ENCODE data around the gene FAM229B. TPM values are rescaled to one million over a fixed set of nuclear protein-coding genes. Genes with fewer than 3 reads are reported as not detected.

FAM229B gene
- total RNA-seq, 1 experiment from 2014 or later, result 12.3 TPM

DNA sequence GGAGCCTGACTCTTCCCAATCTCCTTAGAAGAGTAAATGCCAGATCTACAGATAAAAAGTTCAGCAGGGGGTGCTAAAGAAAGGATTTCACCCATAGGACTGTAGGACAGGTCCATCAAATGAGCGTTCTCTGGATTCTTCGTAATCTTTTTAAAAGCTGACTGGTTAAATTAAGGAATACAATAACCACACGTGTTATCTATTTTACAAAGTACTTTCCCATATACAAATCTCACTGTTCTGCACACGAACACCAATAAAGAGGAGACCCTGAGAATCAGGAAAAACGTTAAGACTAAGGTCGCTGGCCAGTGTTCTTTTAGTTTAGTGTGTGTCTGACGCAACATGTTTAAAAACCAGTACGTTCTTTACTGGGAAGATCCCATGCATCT lies 651 bp upstream of the FAM229B start:
- peak in 1 of 2 experiments; percentile 64 for DNase-seq
- CTCF ChIA-PET, result no interaction called here
- POLR2A ChIA-PET (ENCODE audit: unreplicated experiment), result interaction anchor here (0.6 kb wide), 1 partner anchor 9 kb away, joined by 8 read pairs; no protein-coding TSS in a partner anchor

GRCh38 chr6:112087916-112088315 lies 525 bp downstream of the FAM229B start:
- peaks cover 23% of the 10 kb centered on the region for H3K36me3 ChIP-seq (ENCODE audit: low read depth)
- TSS peak; percentile 68 for BruUV-seq (replicated peaks)
- H3K79me2 ChIP-seq (ENCODE audit: low read depth), result peaks cover 24% of the 10 kb centered on the region
- ChIA-PET POLR2A (ENCODE audit: unreplicated experiment) (interaction anchor here (0.5 to 0.7 kb wide), 4 partner anchors 38 to 886 kb away, joined by 3 to 6 read pairs (median 3); no protein-coding TSS in a partner anchor), CTCF (interaction anchor here (0.6 to 1.0 kb wide), 2 partner anchors 45 to 197 kb away, joined by 5 read pairs; no protein-coding TSS in a partner anchor)
- TF ChIP-seq EZH2 (IDR thresholded peaks at IDR 0.05; ENCODE audit: low read depth), result no peak
- TF ChIP-seq CTCF (conservative IDR thresholded peaks at IDR 0.05), result 0 out of 2 replicates have a peak, but pooled peaks have one; percentile 11
- H3K4me2 ChIP-seq, result peak overlapping the region; percentile 90
- H2AFZ ChIP-seq, result peak overlapping the region; percentile 92
- no peaks in the 10 kb centered on the region for H3K9me2 ChIP-seq (ENCODE audit: insufficient read depth)
- H3K27ac ChIP-seq, result no peak overlapping the region
- H3F3A ChIP-seq (ENCODE audit: insufficient read depth, low read depth), result no peaks in the 10 kb centered on the region; the same call in 1 of the 2 replicates
- H4K20me1 ChIP-seq (ENCODE audit: insufficient read depth), result 0 out of 2 replicates have a peak, but pooled peaks cover 8% of the 10 kb centered on the region
- peaks cover 17% of the 10 kb centered on the region for H3K4me1 ChIP-seq (replicated peaks; ENCODE audit: insufficient read depth)
- peak in 1 of 2 experiments; percentile 29 for DNase-seq
- H3K27me3 ChIP-seq (ENCODE audit: insufficient read depth, low read depth), result no peaks in the 10 kb centered on the region
- intact Hi-C loops (cut with micrococcal nuclease; ENCODE audit: unreplicated experiment), result loop anchor here (5.0 to 10.0 kb wide), 2 partner anchors 287 to 1849 kb away; no protein-coding TSS in a partner anchor
- peak overlapping the region; percentile 72 for H3K4me3 ChIP-seq
- H3K9me3 ChIP-seq (ENCODE audit: insufficient read depth, low read depth), result no peaks in the 10 kb centered on the region

More for the DNA sequence above, 651 bp upstream of the FAM229B start:
- Histone ChIP-seq H3K79me2 (ENCODE audit: low read depth) (peaks cover 24% of the 10 kb centered on the region), H3K4me1 (replicated peaks; ENCODE audit: insufficient read depth) (peaks cover 17% of the 10 kb centered on the region), H3K4me2 (peak overlapping the region; percentile 90), H3K9me2 (ENCODE audit: insufficient read depth) (no peaks in the 10 kb centered on the region), H2AFZ (peak overlapping the region; percentile 92), H3K9me3 (ENCODE audit: insufficient read depth, low read depth) (no peaks in the 10 kb centered on the region), H4K20me1 (ENCODE audit: insufficient read depth) (0 out of 2 replicates have a peak, but pooled peaks cover 8% of the 10 kb centered on the region), H3F3A (ENCODE audit: insufficient read depth, low read depth) (no peaks in the 10 kb centered on the region; the same call in 1 of the 2 replicates), H3K27ac (peak overlapping the region; percentile 53), H3K4me3 (peak overlapping the region; percentile 72), H3K27me3 (ENCODE audit: insufficient read depth, low read depth) (no peaks in the 10 kb centered on the region), H3K36me3 (ENCODE audit: low read depth) (peaks cover 23% of the 10 kb centered on the region)
- intact Hi-C loops (cut with micrococcal nuclease; ENCODE audit: unreplicated experiment), result loop anchor here (5.0 to 10.0 kb wide), 2 partner anchors 288 to 1851 kb away; no protein-coding TSS in a partner anchor
- TF ChIP-seq EZH2 (IDR thresholded peaks at IDR 0.05; ENCODE audit: low read depth) (no peak), CTCF (conservative IDR thresholded peaks at IDR 0.05) (peak; percentile 57; the same call in 1 of the 2 replicates)
- TSS peak; percentile 53 for BruUV-seq (replicated peaks)

DNA sequence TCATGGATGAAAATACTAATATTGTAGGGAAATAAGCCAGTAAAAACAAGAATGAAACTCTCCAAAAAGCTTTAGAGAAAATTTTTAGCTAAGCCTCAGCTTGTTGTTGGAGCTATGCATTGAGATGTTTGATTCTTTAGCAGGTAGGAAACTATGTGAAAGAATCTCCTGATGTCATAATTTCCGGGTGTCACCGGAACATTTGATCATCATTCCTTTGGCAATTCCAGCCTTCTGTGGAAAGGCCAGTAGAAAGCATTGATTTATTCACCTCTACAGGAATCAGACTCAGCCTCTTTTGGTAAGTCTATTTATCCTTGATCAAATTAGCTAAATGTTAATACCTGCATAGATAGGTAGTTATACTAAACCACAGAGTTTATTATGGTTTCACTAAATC lies 9.5 kb downstream of the FAM229B start:
- ChIA-PET POLR2A (ENCODE audit: unreplicated experiment) (no interaction called here), CTCF (no interaction called here)
- no peak for TF ChIP-seq CTCF (conservative IDR thresholded peaks at IDR 0.05)
- TF ChIP-seq EZH2 (IDR thresholded peaks at IDR 0.05; ENCODE audit: low read depth), result no peak
- Histone ChIP-seq H3F3A (ENCODE audit: insufficient read depth, low read depth) (no peaks in the 10 kb centered on the region), H3K27me3 (ENCODE audit: insufficient read depth, low read depth) (no peaks in the 10 kb centered on the region), H3K79me2 (ENCODE audit: low read depth) (no peaks in the 10 kb centered on the region), H4K20me1 (ENCODE audit: insufficient read depth) (no peaks in the 10 kb centered on the region), H2AFZ (no peak overlapping the region), H3K4me1 (replicated peaks; ENCODE audit: insufficient read depth) (no peaks in the 10 kb centered on the region), H3K9me3 (ENCODE audit: insufficient read depth, low read depth) (no peaks in the 10 kb centered on the region), H3K27ac (no peak overlapping the region), H3K9me2 (ENCODE audit: insufficient read depth) (no peaks in the 10 kb centered on the region), H3K4me3 (no peak overlapping the region), H3K4me2 (no peak overlapping the region), H3K36me3 (ENCODE audit: low read depth) (no peaks in the 10 kb centered on the region)
- BruUV-seq (replicated peaks), result no TSS peak
- intact Hi-C loops (cut with micrococcal nuclease; ENCODE audit: unreplicated experiment), result no loop called here
- peak in 1 of 2 experiments; percentile 24 for DNase-seq
